ENCODE results near the gene GRID1.

GRID1 gene

DNA sequence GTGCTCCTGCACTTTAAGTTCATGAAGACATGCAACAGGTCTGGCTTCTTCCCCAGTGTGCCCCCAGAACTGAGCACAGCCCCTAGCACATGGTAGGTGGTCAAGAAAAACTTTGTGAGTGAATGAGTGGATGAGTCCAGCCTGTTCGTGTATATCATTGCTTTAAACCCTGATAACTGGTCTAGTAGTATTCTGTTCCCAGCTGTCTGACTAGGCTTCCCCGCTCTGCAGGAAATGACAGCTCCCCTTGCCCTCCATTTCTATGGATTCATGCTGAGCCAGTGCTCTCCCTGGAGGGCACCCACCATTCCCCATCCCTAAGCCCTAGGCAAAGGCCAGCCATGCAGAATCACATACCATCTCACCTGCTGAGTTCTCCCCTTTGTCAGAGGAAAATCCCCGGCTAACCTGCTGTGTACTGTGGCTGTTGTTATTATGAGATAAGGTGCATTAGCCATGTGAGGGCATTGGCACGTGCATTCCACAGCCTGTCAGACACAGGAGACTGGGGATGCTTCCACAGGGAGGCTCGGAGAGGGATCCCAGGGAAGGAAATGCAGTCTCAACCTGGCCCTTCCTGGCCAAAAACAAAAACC is 698.9 kb downstream of the GRID1 start:
- DNase-seq: no peak

DNA sequence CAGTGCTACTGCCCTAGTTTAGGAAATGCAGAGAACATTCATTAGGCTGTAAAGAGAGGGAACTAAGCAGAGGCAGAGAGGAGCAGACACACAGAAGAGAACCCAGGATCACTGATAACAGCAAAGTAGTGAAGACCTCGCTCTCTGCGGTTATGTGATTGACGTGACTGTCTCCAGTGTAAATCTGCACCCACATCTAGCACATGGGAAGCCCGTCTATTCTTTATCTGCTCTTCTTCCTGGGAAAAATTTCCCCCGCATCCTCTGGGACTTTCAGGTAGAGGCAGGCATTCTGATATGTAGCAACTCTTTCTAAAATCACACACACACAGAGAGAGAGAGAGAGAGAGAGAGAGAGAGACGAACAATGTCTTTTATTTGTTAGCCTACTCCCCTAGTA is 699.6 kb downstream of the GRID1 start:
- no peak for DNase-seq

DNA sequence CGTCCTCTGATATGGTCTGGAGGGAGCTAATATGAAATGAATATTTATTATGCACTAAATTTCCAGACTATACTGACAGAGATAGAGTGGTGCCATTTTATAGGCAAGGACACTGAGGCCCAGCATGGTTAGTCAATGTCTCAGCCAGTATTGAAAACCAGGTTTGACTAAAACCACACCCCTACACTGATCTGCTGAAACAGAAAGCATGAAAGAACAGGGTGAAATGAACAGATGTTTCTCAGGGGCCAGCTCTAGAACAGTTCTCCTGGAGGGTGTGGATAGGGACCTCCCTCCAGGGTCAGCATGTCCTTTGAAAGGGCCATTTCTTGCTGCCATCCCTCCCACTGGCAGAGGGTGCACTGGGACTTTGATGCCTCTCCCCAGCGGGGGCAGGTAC is 700.5 kb downstream of the GRID1 start:
- no peak for DNase-seq

DNA sequence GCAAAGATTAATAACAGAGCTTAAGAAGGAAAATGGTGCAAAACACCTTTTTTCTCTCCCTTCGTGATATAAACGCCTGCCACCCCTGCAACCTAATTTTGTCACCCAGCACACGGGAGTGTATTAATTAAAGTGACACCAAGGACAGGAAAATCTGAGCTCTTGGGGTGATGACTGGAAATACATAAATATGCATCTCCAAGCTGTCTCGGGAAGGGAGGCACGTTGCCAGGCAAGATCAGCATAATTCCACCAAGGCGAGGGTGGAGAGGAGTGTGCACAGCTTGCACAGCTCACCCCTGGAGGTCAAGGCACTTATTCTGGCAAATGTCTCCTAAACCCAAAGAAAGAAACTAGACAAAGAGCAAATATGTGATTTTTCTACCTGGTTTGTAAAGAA is 700.9 kb downstream of the GRID1 start:
- DNase-seq: no peak

DNA sequence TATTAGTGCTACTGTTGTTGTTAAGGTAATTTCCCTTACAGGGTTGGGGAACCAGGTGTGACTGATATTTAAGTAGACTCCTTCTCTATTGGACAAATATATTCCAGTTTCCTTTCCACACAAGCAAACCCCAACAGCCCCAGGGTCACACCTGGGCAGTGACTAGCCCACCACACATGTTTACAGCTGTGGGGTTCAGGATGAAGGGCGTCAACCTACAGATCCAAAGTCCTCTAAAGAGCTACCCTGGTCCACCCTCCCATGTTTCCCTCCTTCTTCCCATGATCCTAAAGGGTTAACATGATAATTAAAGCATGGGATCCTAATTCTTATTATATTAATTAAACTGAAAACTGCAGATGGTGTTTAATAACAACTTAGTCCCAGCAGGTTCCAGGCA is 701.5 kb downstream of the GRID1 start:
- no peak for DNase-seq

DNA sequence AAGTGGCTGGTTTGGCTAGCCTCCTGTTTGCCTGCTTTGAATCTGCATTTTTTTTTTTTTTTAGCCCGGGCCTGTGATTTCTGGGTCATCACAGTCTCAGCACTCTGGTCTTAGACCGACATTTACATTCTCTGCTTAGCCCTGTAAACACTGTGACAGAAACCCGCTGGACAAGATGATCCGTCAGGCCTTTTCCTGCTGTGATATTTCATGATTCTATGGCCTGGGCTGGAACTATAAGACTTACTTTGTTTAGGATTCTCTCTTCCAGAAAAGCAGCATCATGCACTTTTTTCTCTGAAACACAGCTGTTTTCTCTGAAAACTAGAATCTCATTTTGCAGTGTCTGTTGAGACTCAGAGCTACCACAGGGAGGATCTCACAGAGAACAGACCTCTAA is 705.5 kb downstream of the GRID1 start:
- DNase-seq: no peak

DNA sequence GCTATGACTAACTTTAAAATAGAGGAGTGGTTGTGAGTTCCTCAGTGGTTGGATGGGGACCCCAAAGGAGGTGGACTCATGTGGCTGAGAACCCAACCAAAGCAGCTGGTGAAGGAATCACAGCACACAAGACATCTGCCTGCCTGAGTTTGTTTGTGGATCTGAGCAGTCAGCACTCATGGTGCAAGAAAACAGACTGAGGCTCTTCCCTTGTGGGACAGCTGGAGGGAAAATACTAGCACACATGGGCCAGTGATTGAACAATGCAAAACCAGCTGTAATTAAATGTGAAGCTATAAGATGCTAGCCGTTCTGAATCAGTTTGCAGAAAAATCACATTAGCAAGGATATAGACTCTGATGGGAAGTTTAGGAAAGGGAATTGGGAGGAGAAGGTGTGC is 707.3 kb downstream of the GRID1 start:
- no peak for DNase-seq

DNA sequence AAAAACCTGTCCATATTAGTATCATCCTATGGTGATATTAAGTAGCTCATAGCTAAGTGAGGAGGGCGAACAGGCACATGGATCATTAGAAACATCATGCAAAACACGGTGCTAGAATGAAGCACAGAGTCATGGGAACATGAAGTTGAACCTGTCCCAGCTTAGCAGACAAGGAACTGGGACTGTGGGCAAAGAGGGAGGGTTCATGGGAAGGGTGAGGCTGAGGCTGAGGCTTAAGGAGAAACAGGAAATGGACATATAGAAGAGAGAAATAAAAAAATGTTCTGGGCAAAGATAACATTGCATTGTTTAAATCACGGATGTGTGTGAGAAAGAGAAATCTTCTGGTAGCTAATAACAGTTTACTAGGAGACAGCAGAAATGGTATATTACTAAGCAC is 708.1 kb downstream of the GRID1 start:
- no peak for DNase-seq

DNA sequence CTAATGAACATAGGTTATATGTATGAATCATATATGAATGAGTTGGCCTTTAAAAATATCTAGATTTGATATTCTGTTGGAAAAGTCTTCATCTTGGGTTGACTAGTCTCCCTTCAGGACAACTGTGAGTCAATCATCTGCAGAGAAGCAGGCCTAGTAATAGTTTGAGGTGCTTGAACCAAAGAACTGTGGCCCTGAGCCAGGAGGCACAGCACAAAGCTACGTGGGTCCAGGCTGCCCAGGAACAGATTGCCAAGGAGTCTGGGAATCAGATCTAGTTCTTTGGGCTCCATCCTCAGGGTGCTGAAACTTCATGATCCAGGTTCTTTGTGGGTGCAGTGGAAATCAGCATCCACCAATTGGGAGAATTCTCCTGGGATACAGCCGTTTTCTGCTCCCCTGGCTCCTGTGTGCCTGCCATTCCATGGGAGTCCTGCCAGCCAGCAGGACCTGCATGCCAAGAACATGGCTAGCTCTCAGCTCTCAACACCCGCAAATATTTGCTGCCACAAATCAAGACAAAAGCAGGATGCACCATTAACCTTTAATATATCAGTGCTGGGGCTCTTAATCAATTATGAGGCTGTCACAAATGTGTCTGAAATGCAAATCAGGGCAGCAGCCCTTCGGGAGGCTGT is 709.0 kb downstream of the GRID1 start:
- no peak for DNase-seq

DNA sequence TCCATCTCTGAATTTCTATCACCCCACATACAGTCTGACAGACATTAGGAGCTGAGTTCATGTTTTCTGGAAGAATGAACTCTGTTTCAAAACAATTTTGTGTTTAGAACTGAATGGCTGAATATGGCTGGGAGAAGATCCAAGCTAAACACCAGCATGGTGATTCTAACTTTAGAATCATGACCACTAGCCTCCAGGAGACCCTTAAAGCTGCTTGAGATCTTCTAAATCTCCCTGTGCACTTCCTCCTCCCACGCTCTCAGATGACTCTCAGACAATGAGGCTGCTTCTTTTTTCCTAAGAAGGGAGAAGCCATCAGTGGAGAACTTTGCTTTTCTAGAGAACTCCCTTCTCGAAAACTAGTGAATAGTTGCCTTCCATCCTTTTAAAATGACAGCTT is 711.2 kb downstream of the GRID1 start:
- no peak for DNase-seq

DNA sequence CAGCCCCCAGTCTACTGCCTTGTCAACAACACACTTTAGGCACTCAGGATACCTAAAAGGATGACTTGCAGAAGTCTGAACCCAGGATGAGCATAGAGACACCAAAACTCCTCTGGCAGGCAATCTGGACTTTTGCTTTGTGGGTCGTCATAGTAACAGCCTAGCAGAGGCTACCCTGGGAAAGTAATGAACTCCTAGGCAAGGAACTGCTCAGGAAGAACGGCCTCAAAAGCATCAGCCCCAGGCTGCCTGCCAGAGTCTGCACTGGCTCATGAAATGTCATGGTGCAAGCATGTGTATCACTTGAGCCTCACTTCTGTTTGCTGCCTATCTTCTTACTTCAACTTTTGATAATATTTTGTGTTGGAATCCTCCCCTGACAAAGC is 715.1 kb downstream of the GRID1 start:
- no peak for DNase-seq

DNA sequence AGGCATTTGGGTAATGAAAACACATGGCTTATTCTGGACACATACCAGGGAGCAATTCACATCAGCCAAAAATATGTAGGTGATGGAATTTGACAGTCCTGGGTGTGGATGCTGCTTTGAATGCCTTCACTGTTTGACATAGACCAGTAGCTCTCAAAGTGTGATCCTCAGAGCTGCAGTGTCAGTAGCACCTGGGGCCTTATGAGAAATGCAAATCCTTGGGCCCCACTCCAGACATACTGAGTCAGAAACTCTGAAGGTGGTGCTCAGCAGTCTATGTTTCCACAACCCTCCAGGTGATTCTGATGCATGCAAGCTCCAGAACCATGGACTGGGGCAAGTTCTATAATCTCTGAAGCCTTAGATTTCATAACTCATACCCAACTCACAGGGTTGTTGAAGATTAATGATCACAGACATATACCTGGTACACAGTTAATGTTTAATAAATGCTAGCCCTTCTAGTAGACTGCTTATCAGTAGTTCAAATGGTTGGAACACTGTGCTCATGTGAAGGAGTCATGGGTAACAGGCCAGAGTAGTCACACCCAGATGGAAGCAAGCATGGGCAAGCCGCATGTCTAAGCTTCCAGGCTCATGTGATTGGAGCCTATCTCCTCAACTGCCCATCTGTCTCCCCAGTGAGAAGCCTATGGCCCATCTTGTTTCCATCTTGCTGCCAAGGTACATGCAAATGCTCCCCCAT is 715.7 kb downstream of the GRID1 start:
- no peak for DNase-seq

DNA sequence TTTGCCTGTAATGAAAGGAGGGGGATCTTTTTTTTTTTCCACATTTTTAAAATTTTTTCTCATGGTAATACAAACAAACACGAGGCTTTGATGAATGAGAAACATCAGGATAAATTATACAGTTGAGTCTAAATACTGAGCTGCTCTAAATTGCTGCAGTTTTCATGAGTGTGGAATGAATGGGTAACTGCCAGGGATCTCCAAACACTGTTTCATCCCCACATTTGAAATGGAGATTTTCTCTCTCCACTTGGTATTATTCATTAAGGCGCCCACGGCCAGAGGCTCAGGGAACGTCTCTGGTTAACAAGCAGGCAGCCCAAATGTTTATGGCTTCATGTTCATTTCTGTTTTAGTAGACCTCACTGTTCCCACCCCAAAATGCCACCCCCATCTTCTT is 717.1 kb downstream of the GRID1 start:
- peak; percentile 5 for DNase-seq

DNA sequence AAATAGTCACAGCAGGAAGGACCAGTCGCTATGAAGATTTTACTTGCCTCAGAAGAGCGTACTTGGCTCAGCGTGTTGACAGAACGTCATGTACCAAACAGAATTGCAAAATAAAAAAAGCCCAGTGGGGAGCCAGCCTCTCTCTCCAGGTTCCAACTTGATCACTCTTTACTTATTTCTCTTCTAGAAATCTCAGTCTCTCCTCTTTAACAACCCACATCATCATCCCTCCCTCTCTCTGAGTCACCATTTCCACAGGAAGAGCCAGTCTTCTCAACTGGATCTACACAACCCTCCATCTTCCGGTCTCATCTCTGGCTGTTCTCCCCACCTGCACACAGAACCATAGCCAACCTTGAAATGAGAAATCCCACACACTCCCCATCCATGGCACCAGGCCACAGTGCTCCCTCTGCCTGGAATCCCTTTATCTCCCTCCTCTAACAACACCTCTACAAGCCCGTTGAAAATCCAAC is 718.3 kb downstream of the GRID1 start:
- DNase-seq: no peak

DNA sequence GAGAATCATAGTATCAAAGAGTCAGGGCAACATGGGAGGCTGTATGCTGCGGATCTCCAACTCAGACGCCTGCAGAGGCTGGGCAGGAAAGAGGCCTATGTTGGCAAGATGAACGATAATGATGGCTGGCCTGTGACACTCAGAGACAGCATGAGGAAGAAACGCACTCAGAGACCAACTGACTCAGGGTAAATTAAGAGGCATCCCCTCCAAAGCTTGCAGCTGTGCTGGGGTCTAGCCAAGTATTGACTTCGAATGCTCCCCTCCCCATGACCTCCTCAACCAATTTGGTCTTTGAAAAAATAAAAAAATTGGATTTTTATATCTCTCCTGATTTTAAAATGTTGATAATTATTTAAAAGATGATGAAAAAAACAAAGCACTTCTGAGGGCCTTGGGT is 718.9 kb downstream of the GRID1 start:
- no peak for DNase-seq

DNA sequence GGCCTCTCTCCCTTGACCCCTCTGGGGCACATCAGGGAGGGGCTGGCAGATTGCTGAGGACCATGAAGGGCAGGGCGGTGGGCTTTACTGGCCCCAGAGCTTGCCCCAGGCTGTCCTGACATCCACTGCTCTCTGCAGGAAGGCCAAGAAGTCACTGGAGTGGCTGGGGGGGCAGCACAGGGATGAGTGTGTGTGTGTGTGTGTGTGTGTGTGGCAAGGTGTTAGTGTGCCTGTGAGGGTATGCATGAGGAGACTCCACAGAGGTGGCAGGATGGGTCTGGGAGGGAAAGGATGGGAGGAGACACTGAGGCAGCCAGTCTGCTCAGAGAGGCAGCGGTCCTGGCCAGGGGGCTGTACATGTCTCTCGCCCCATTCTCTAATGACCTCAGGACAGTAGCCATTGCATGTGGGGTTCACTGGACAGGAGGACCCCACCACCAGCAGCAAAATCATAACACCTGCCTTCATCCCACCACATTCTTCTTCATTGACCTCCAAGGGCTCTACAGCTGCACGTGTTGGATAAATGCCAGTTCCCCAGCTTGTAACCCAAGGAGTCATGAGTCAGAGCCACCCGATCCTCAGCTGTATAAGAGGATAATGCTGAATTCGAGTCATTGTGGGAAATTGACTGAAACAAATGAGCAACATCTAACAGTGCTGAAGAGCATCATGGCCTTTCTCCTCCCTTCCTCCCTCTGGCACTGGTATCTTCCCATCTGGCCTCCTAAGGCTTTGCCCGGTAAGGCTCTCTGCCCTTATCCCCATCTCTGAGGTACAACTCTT is 720.5 kb downstream of the GRID1 start:
- DNase-seq: peak; percentile 53

DNA sequence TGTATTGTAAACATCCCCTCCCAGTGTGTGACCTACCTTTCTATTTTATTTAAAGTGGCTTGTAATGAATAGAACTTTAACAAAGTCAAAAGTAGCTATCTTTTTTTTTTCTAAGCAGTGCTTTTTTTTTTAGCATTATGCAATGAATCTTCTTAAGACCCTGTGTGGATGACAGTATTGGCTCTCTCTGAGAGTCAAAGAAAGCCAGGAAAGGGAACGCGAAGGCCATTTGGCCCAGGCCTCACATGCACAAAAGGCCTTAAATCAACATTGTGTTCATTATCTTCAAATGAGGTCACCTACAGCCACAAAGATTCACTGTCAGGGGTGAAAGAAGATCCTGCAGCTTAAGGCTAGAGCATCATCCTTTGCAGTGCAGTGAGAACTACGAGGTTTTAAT is 721.5 kb downstream of the GRID1 start:
- DNase-seq: peak; percentile 21

DNA sequence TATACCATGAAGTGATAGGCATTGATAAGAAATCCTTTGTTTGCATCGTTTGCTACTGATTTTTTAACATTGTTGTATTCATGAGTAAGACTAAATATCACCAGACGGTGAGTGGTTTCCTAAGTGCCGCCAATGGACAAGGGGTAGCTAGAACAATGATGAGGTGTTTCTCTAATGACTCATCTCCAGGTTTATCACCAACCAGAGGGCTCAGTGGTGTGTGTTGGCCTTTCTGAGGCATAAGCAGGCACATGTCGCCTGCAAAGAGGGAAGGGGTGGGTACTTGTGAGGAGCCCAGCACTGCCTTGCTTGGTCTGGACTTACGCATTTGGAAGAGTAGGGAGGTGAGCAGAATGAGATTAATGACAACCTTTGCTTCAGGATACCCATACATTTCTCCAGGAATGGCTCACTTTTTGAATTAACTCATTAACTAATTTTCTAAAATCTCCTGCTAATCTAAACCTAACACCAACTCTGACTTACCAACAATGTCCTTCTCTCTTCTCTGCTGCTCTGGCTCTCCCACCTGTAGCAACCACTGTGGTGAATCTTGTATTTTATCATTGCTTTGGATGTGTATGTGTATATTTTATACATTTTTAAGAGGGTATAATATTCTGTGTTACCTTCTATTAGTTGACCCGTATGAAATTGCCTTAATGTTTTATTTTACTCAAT is 722.6 kb downstream of the GRID1 start:
- no peak for DNase-seq

DNA sequence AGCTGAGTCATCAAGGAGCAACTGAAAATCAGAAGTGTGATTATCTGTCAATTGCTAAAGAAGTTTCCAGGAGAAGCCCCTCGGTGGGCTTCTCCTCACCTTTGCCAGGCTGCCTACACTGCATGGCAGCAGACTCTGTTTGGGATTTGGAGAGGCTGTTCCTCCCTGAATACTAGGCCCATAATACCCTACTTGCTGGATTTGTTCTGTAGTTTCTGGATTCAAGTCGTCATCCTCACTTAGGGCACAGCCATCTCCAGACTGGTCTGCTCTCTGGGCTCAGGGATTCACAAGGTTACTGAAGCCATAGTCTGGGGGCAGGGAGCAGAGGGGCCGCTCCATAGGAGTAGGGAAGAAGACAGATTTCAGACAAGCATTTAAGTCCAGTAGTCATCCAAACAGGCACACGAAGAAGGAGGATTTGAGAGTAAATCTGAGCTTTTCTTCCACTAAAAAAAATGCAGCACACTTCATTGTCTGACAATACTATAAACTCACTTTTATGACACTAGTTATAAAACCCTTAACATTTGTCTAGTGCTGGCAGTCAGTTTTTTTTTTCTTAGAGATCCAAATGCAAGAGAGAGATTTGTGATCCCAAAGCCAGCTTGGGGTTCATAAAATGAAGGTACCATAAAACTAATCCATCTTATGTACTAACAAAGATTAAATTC is 723.3 kb downstream of the GRID1 start:
- no peak for DNase-seq

DNA sequence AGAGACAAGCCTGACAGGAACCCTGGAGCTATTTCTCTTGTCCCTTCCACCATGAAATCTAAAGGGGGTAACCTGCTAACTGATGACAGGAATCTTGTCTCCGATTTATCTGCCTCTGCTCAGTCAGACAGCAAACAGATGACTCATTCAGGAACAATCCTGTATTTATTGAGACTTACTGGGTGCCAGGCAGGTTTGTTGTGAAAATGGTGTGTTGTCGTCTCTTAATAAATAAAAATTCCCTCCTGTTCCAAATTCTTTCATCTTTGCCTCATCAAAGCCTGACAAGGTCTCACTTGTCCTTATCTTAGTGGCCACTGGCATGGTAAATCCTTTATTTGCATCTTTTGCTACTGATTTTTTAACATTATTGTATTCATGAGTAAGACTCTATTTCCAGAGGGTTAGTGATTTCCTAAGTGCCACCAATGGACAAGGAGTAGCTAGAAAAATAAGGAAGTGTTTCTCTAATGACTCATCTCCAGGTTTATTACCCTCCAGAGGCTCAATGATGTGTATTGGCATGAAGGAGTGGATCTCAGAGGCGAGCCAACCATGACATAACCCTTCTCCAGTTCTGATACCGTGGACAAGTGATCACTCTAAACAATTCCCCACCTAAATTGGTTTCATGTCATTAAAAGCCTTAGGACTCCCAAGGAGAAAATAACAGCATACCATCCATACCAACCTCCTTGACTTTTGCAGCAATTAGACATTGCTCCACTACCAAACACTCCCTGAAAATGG is 724.0 kb downstream of the GRID1 start:
- DNase-seq: peak; percentile 79

DNA sequence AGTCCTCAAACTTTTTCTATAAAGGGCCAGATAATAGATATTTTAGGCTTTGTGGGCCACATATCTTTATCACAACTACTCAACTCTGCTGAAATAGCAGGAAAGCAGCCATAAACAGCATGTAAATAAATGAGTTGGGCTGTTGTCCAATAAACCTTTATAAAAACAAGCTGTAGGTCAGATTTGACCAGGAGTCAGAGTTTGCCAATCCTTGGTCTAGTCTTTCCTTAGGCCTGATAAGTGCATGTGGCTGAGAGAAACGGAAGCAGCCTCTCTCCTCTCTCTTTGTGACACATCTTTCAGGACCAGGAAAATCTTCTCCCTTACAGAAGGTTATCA is 724.5 kb downstream of the GRID1 start:
- DNase-seq: peak; percentile 4

Data from fibroblast of skin of abdomen (primary cell).